Sigmoid colon (tissue), 3 donors: ENCODE data around the gene TYMP.

Experiments
- POLR2A ChIP-seq, 2 donors: fragments of 450-650 bp; IDR thresholded peaks; one replicate each; pipeline ENCODE4 v1.6.1; 2016; ENCODE audit warnings: antibody characterized with exemption in 2 of 2, mild to moderate bottlenecking in 2 of 2, moderate library complexity in 2 of 2
- TF ChIP-seq, protein P1 (sequence below), 4 experiments: fragments of 450-650 bp in 3 of 4; fragments of 200-600 bp in 1 of 4; IDR thresholded peaks; one replicate each; pipeline ENCODE4 v1.5.1; 2016 to 2019; ENCODE audit warnings: antibody characterized with exemption in 4 of 4, mild to moderate bottlenecking in 3 of 4, moderate library complexity in 2 of 4

DNA sequence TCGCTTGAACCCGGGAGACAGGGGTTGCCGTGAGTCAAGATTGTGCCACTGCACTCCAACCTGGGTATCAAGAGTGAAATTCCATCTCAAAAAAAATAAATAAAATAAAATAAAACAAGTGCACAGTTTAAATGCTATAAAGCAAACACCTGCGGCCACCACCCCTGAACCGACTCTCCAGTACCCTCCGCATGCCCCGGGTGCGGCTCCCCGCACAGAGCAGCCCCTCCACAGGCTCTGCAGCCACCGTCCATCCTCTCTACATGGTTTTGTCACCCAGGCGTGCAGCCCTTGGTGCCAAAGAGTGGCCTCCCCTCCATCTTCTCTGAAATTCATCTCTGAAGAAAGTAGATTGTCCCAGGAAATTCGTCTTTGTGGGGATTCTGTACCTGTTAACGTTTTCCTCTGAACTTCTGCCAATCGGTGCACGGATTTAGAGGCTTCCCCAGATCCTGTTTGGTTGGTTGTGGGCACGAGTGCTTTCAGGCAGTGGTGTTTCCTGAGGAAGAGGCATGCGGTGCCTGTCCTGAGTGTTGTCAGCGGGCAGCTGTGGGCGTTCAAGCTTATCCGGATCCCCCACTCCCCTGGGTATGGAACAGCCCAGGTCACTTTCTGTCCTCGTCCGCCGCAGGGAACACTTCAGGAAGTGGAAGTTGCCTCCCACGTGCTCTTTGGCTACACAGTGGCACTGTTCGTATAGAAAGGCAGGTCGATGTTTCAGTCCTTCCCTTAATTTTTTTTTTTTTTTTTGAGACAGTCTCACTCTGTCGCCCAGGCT is 39.1 kb downstream of the TYMP start:
- TF ChIP-seq, protein P1, sequence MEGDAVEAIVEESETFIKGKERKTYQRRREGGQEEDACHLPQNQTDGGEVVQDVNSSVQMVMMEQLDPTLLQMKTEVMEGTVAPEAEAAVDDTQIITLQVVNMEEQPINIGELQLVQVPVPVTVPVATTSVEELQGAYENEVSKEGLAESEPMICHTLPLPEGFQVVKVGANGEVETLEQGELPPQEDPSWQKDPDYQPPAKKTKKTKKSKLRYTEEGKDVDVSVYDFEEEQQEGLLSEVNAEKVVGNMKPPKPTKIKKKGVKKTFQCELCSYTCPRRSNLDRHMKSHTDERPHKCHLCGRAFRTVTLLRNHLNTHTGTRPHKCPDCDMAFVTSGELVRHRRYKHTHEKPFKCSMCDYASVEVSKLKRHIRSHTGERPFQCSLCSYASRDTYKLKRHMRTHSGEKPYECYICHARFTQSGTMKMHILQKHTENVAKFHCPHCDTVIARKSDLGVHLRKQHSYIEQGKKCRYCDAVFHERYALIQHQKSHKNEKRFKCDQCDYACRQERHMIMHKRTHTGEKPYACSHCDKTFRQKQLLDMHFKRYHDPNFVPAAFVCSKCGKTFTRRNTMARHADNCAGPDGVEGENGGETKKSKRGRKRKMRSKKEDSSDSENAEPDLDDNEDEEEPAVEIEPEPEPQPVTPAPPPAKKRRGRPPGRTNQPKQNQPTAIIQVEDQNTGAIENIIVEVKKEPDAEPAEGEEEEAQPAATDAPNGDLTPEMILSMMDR (IDR thresholded peaks at IDR 0.05), result no peak
- TF ChIP-seq POLR2A (IDR thresholded peaks at IDR 0.05), result no peak
